ENCODE data around the gene SPATS2. TPM values are rescaled to one million over a fixed set of nuclear protein-coding genes. Genes with fewer than 3 reads are reported as not detected.

The SPATS2 gene
- total and polyA plus RNA-seq, 2 experiments from 2014 or later, result 31.0 to 43.1 TPM

DNA sequence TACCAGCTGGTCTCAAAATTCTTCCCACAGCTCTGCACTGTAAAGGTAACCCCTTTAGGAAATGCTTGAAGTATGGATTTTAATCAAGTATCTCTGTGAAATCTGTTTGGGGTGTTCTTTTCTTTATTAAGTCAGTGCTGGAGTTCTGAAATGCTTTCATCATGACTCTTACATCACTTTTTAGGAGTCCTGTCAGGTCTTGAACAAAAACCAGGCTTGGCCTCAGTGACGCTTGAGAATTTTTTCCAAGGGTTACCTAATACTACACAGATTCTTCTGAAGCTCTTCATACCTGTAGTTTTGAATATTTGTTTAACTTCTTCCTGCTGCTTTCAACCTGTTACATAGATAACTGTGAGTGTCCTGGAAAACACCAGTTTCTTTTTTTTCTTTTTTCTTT is 124.6 kb downstream of the SPATS2 start:
- DNase-seq (ENCODE audit: low read depth in 1 of 2, low spot score in 1 of 2), result peak in 1 of 2 donors; percentile 68
- TF ChIP-seq, protein P1, sequence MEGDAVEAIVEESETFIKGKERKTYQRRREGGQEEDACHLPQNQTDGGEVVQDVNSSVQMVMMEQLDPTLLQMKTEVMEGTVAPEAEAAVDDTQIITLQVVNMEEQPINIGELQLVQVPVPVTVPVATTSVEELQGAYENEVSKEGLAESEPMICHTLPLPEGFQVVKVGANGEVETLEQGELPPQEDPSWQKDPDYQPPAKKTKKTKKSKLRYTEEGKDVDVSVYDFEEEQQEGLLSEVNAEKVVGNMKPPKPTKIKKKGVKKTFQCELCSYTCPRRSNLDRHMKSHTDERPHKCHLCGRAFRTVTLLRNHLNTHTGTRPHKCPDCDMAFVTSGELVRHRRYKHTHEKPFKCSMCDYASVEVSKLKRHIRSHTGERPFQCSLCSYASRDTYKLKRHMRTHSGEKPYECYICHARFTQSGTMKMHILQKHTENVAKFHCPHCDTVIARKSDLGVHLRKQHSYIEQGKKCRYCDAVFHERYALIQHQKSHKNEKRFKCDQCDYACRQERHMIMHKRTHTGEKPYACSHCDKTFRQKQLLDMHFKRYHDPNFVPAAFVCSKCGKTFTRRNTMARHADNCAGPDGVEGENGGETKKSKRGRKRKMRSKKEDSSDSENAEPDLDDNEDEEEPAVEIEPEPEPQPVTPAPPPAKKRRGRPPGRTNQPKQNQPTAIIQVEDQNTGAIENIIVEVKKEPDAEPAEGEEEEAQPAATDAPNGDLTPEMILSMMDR (IDR thresholded peaks at IDR 0.05; ENCODE audit: low read depth, low read length), result no peak
- Histone ChIP-seq H3K36me3 (peaks cover 6% of the 10 kb centered on the region), H3K27me3 (no peaks in the 10 kb centered on the region), H3K4me3 (no peak overlapping the region), H3K4me1 (ENCODE audit: low read depth) (no peaks in the 10 kb centered on the region), H3K9me3 (ENCODE audit: low read depth) (no peaks in the 10 kb centered on the region), H3K27ac (no peak overlapping the region)

DNA sequence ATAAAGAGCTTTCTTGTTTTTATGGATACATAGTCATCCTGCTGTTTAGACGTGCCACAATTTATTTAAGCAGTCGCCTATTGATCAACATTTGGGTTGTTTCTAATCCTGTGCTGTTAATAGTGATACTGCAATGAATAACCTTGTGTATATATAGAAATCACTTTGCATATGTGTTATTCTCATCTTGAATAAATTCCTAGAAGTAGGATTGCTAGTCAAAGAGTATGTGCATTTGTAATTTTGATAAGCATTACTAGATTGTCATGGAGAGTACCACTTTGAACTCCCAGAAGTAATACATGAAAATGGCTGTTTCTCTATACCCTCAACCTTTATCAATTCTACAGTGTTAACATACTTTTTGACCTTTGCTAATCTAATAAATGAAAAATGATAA is 126.6 kb downstream of the SPATS2 start:
- Histone ChIP-seq H3K9me3 (ENCODE audit: low read depth) (no peaks in the 10 kb centered on the region), H3K27ac (no peak overlapping the region), H3K36me3 (peaks cover 8% of the 10 kb centered on the region), H3K27me3 (no peaks in the 10 kb centered on the region), H3K4me1 (ENCODE audit: low read depth) (no peaks in the 10 kb centered on the region), H3K4me3 (no peak overlapping the region)
- TF ChIP-seq, protein P1 (IDR thresholded peaks at IDR 0.05; ENCODE audit: low read depth, low read length), result no peak
- DNase-seq (ENCODE audit: low read depth in 1 of 2, low spot score in 1 of 2), result no peak

DNA sequence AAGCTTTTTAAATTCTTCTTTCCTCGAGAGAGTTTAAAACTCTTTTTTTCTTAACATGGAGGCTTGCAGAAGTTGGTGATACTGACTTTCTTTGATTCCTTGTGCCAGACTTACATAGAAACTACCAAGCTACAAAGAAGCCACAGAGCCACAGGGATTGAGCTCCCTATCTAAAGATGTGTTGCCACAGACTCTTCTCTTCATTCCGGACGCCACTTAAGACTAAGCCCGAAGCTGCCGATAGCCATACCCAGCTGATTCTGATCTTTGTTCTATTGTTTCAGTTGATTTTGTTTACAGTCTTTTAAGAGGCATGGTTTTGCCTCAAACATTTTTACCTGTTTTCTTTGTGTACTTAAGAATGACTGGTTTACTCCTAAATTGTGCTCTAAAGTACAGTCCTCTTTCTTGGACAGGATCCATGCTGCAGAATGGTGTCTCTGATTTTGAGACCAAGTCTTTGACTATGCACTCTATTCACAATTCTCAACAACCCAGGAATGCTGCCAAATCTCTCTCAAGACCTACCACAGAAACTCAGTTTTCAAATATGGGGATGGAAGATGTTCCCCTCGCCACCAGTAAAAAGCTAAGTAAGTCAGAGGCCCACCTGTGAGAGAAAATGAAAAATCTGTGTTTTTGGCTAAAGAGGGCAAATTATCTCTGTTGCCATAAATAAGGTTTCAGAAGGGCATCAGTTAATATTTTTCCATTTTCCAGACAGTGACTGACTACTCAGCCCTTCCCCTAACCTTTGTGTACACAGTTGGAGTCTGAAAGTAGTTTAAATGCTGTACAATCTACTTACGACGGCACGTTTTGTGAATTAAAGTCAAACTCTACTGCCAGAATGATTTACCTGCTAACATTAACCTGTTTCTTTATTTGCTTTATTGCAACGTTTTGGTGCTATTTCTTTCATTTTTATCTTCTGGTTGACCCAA is 129.4 kb downstream of the SPATS2 start:
- Histone ChIP-seq H3K36me3 (peaks cover 17% of the 10 kb centered on the region), H3K4me3 (no peak overlapping the region), H3K4me1 (ENCODE audit: low read depth) (no peaks in the 10 kb centered on the region), H3K27me3 (no peaks in the 10 kb centered on the region), H3K9me3 (ENCODE audit: low read depth) (no peaks in the 10 kb centered on the region), H3K27ac (no peak overlapping the region)
- no peak for DNase-seq (ENCODE audit: low read depth in 1 of 2, low spot score in 1 of 2)
- TF ChIP-seq, protein P1 (IDR thresholded peaks at IDR 0.05; ENCODE audit: low read depth, low read length), result no peak

DNA sequence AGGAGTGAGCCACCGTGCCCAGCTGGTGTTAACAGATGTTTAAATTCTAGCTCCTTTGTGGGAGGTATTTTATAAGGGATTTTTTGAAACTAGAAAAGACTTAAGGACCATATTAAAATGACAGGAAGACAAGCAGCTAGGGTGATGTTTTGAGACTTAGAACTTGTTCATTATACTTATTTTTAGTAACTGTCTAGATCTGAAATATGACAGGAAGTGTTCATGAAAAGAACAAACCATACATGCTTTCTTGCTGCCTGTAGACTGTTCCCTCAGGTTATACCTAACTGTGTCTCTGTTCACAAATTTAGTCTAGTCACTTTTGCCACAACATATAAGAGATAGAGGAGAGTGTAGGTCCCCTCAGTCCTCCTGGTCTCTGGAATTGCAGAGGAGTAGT is 134.6 kb downstream of the SPATS2 start:
- TF ChIP-seq, protein P1 (IDR thresholded peaks at IDR 0.05; ENCODE audit: low read depth, low read length), result no peak
- DNase-seq (ENCODE audit: low read depth in 1 of 2, low spot score in 1 of 2), result no peak
- Histone ChIP-seq H3K27ac (no peak overlapping the region), H3K4me1 (ENCODE audit: low read depth) (no peaks in the 10 kb centered on the region), H3K27me3 (no peaks in the 10 kb centered on the region), H3K4me3 (no peak overlapping the region), H3K36me3 (peaks cover 18% of the 10 kb centered on the region), H3K9me3 (ENCODE audit: low read depth) (no peaks in the 10 kb centered on the region)

DNA sequence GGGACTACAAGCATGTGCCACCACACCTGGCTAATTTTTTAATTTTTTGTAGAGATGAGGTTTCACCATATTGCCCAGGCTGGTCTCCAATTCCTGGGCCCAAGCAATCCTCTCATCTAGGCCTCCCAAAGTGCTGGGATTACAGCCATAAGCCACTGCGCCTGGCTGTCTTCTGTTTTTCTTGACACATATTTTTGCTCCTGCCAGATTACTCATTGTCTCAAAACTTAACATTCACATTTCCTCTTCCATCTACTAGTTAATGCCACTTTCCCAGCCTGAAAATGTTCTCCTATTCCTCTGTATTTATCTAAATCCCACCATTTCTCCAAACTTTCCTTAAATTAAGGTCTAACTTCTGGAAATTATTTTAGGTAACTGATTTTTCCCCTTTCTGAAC is 135.3 kb downstream of the SPATS2 start:
- TF ChIP-seq, protein P1 (IDR thresholded peaks at IDR 0.05; ENCODE audit: low read depth, low read length), result no peak
- H3K27me3 ChIP-seq, result no peaks in the 10 kb centered on the region
- peaks cover 18% of the 10 kb centered on the region for H3K36me3 ChIP-seq
- peak in 1 of 2 donors; percentile 38 for DNase-seq (ENCODE audit: low read depth in 1 of 2, low spot score in 1 of 2)
- H3K4me3 ChIP-seq, result no peak overlapping the region
- H3K4me1 ChIP-seq (ENCODE audit: low read depth), result no peaks in the 10 kb centered on the region
- no peaks in the 10 kb centered on the region for H3K9me3 ChIP-seq (ENCODE audit: low read depth)
- H3K27ac ChIP-seq, result no peak overlapping the region
